Neural progenitor cell (in vitro differentiated cells): ENCODE results near the gene PRMT1. TPM values are rescaled to one million over a fixed set of nuclear protein-coding genes. Genes with fewer than 3 reads are reported as not detected.
A peak's percentile ranks its signal among the peaks of the same experiment; 100 is the strongest.

Experiments used
- DNase-seq: peaks from one replicate; pipeline ENCODE4 v3.0.0-alpha.2; 2016; ENCODE audit warnings: low spot score
- H2AFZ ChIP-seq: fragments of 200-600 bp; sonication (generic); replicated peaks from 2 replicates; pipeline ENCODE4 v1.6.1; 2016; ENCODE audit warnings: antibody characterized with exemption
- H3F3A ChIP-seq: fragments of 200-600 bp; sonication (generic); 2 replicates; pipeline ENCODE4 v1.6.1; 2016; ENCODE audit warnings: antibody characterized with exemption, low read depth
- H3K27ac ChIP-seq: fragments of 200-600 bp; sonication (generic); 2 replicates; pipeline ENCODE4 v1.5.1; 2016; ENCODE audit warnings: mild to moderate bottlenecking
- H3K27me3 ChIP-seq: fragments of 200-600 bp; sonication (generic); 2 replicates; pipeline ENCODE4 v1.6.1; 2016; ENCODE audit warnings: mild to moderate bottlenecking, moderate library complexity
- H3K36me3 ChIP-seq: fragments of 200-600 bp; sonication (generic); 2 replicates; pipeline ENCODE4 v1.5.1; 2016
- H3K4me1 ChIP-seq: fragments of 200-600 bp; sonication (generic); 2 replicates; pipeline ENCODE4 v1.6.1; 2016; ENCODE audit warnings: mixed run types
- H3K4me2 ChIP-seq: fragments of 200-600 bp; sonication (generic); 2 replicates; pipeline ENCODE4 v1.6.1; 2016
- H3K4me3 ChIP-seq: fragments of 200-600 bp; sonication (generic); 2 replicates; pipeline ENCODE4 v1.5.1; 2016
- H3K79me2 ChIP-seq: fragments of 200-600 bp; sonication (generic); 2 replicates; pipeline ENCODE4 v1.6.1; 2016; ENCODE audit warnings: low read depth
- H3K9ac ChIP-seq: fragments of 200-600 bp; sonication (generic); 2 replicates; pipeline ENCODE4 v1.6.1; 2016
- H3K9me3 ChIP-seq: fragments of 200-600 bp; sonication (generic); 2 replicates; pipeline ENCODE4 v1.5.1; 2016; ENCODE audit warnings: low read depth
- H4K20me1 ChIP-seq: fragments of 200-600 bp; sonication (generic); 2 replicates; pipeline ENCODE4 v1.6.1; 2016; ENCODE audit warnings: low read depth
- H3K27ac Mint-ChIP-seq: 3 replicates; pipeline ENCODE4 v1.8.0; 2021; ENCODE audit warnings: mixed read lengths
- H3K27me3 Mint-ChIP-seq: 2 replicates; pipeline ENCODE4 v1.8.0; 2022; ENCODE audit warnings: low read depth, mild to moderate bottlenecking, inconsistent platforms, moderate library complexity, mixed read lengths; ENCODE audit not compliant: insufficient read depth
- H3K36me3 Mint-ChIP-seq: 3 replicates; pipeline ENCODE4 v1.8.0; 2021; ENCODE audit warnings: mixed read lengths
- H3K4me1 Mint-ChIP-seq: 3 replicates; pipeline ENCODE4 v1.8.0; 2021; ENCODE audit warnings: mixed read lengths
- H3K4me3 Mint-ChIP-seq: 3 replicates; pipeline ENCODE4 v1.8.0; 2021; ENCODE audit warnings: mild to moderate bottlenecking, moderate library complexity, mixed read lengths
- H3K9me3 Mint-ChIP-seq: 3 replicates; pipeline ENCODE4 v1.8.0; 2020; ENCODE audit warnings: mixed read lengths
- EZH2 ChIP-seq: fragments of 200-600 bp; sonication (generic); IDR thresholded peaks from 2 replicates; pipeline ENCODE4 v1.6.1; 2017; ENCODE audit warnings: antibody characterized with exemption, mild to moderate bottlenecking, moderate library complexity
- EZH2phosphoT487 ChIP-seq: fragments of 200-600 bp; sonication (generic); IDR thresholded peaks from 2 replicates; pipeline ENCODE4 v1.6.1; 2017; ENCODE audit warnings: antibody characterized with exemption
- total RNA-seq: library from RNA; depleted of rRNA; stranded (reverse); fragments of >200 nt; gene quantifications from 2 replicates; pipeline ENCODE4 v1.2.3, GENCODE V29; 2015; ENCODE audit warnings: low replicate concordance
- TF ChIP-seq, protein P1 (sequence below): fragments of 200-600 bp; sonication (generic); IDR thresholded peaks from 2 replicates; pipeline ENCODE4 v1.5.1; 2017; ENCODE audit warnings: antibody characterized with exemption, mild to moderate bottlenecking

The PRMT1 gene
- total RNA-seq, 1 donor from 2014 or later: 480 TPM

- no peak for DNase-seq
- H3K27ac Mint-ChIP-seq: no peak overlapping the region
- Histone ChIP-seq H3K36me3 (no peaks in the 10 kb centered on the region), H2AFZ (no peak overlapping the region), H3K4me2 (no peak overlapping the region), H3K79me2 (no peaks in the 10 kb centered on the region), H3K4me1 (no peaks in the 10 kb centered on the region), H4K20me1 (no peaks in the 10 kb centered on the region), H3K9ac (no peak overlapping the region), H3F3A (peaks cover 9% of the 10 kb centered on the region), H3K27ac (no peak overlapping the region), H3K4me3 (no peak overlapping the region), H3K27me3 (no peaks in the 10 kb centered on the region), H3K9me3 (no peaks in the 10 kb centered on the region)
- H3K9me3 Mint-ChIP-seq: no peaks in the 10 kb centered on the region
- no peak for TF ChIP-seq EZH2phosphoT487
- TF ChIP-seq EZH2: no peak
- TF ChIP-seq, protein P1, sequence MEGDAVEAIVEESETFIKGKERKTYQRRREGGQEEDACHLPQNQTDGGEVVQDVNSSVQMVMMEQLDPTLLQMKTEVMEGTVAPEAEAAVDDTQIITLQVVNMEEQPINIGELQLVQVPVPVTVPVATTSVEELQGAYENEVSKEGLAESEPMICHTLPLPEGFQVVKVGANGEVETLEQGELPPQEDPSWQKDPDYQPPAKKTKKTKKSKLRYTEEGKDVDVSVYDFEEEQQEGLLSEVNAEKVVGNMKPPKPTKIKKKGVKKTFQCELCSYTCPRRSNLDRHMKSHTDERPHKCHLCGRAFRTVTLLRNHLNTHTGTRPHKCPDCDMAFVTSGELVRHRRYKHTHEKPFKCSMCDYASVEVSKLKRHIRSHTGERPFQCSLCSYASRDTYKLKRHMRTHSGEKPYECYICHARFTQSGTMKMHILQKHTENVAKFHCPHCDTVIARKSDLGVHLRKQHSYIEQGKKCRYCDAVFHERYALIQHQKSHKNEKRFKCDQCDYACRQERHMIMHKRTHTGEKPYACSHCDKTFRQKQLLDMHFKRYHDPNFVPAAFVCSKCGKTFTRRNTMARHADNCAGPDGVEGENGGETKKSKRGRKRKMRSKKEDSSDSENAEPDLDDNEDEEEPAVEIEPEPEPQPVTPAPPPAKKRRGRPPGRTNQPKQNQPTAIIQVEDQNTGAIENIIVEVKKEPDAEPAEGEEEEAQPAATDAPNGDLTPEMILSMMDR: no peak
- peaks cover 21% of the 10 kb centered on the region for H3K36me3 Mint-ChIP-seq
- H3K4me1 Mint-ChIP-seq: no peaks in the 10 kb centered on the region
- peaks cover 7% of the 10 kb centered on the region for H3K27me3 Mint-ChIP-seq
- no peak overlapping the region for H3K4me3 Mint-ChIP-seq
Observed at GRCh38 chr19:49704888-49705642, 28.0 kb downstream of the PRMT1 start.

DNA sequence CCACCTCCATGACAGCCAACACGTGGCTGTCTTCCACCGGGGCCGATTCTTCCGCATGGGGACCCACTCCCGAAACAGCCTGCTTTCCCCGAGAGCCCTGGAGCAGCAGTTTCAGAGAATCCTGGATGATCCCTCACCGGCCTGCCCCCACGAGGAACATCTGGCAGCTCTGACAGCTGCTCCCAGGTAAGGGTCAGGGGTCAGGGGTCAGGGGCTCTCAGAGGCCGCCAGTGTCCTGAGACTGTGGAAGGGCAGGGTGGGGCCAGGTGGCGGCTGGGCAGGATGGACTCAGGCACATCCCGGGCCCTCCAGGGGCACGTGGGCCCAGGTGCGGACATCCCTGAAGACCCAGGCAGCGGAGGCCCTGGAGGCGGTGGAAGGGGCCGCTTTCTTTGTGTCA is 28.8 kb downstream of the PRMT1 start:
- Histone ChIP-seq H3K4me2 (no peak overlapping the region), H2AFZ (no peak overlapping the region), H4K20me1 (no peaks in the 10 kb centered on the region), H3K27me3 (no peaks in the 10 kb centered on the region), H3K27ac (no peak overlapping the region), H3F3A (peaks cover 9% of the 10 kb centered on the region), H3K79me2 (no peaks in the 10 kb centered on the region), H3K9me3 (no peaks in the 10 kb centered on the region), H3K9ac (no peak overlapping the region), H3K4me1 (no peaks in the 10 kb centered on the region), H3K4me3 (no peak overlapping the region), H3K36me3 (no peaks in the 10 kb centered on the region)
- Mint-ChIP-seq H3K9me3 (no peaks in the 10 kb centered on the region), H3K27me3 (peaks cover 12% of the 10 kb centered on the region), H3K36me3 (peaks cover 28% of the 10 kb centered on the region), H3K4me3 (no peak overlapping the region), H3K27ac (no peak overlapping the region), H3K4me1 (no peaks in the 10 kb centered on the region)
- TF ChIP-seq, protein P1: no peak
- no peak for TF ChIP-seq EZH2phosphoT487
- DNase-seq: no peak

DNA sequence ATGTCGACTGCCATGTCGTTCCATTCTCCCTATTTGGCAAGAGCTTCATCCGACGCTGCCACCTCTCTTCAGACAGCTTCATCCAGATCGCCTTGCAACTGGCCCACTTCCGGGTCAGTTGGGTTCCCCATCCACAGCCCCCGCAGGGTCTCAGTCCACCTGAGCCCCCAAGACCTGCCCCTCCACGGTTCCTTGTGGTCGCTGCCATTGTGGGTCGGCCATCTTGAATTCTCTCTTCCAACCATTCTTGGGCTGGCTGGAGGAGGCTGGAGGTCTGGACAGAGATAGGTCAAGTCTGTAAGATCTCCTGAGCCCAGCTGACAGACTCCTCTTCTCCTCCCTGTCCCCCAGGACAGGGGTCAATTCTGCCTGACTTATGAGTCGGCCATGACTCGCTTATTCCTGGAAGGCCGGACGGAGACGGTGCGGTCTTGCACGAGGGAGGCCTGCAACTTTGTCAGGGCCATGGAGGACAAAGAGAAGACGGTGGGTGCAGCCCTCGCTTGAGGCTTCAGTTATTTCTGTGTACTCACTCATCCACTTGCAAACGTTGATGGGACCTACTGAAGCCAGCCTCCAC is 33.4 kb downstream of the PRMT1 start:
- DNase-seq: no peak

More for the DNA sequence above, 33.4 kb downstream of the PRMT1 start:
- Histone ChIP-seq H2AFZ (no peak overlapping the region), H3K27me3 (no peaks in the 10 kb centered on the region), H3K36me3 (no peaks in the 10 kb centered on the region), H4K20me1 (no peaks in the 10 kb centered on the region), H3K9ac (no peak overlapping the region), H3K27ac (no peak overlapping the region), H3K4me3 (no peak overlapping the region), H3K79me2 (no peaks in the 10 kb centered on the region), H3K4me1 (no peaks in the 10 kb centered on the region), H3K4me2 (no peak overlapping the region), H3K9me3 (no peaks in the 10 kb centered on the region), H3F3A (peaks cover 11% of the 10 kb centered on the region)
- peaks cover 4% of the 10 kb centered on the region for H3K4me1 Mint-ChIP-seq
- TF ChIP-seq EZH2 (no peak), EZH2phosphoT487 (no peak)
- TF ChIP-seq, protein P1: no peak
- H3K27me3 Mint-ChIP-seq: peaks cover 19% of the 10 kb centered on the region
- peaks cover 3% of the 10 kb centered on the region for H3K9me3 Mint-ChIP-seq
- H3K27ac Mint-ChIP-seq: peak overlapping the region; percentile 12
- peaks cover 35% of the 10 kb centered on the region for H3K36me3 Mint-ChIP-seq
- peak overlapping the region; percentile 60 for H3K4me3 Mint-ChIP-seq
